Measurements from ENCODE around the gene MLLT1. TPM values are rescaled to one million over a fixed set of nuclear protein-coding genes. Genes with fewer than 3 reads are reported as not detected.

MLLT1 gene
- total RNA-seq, 1 donor = 12.5 TPM

DNA sequence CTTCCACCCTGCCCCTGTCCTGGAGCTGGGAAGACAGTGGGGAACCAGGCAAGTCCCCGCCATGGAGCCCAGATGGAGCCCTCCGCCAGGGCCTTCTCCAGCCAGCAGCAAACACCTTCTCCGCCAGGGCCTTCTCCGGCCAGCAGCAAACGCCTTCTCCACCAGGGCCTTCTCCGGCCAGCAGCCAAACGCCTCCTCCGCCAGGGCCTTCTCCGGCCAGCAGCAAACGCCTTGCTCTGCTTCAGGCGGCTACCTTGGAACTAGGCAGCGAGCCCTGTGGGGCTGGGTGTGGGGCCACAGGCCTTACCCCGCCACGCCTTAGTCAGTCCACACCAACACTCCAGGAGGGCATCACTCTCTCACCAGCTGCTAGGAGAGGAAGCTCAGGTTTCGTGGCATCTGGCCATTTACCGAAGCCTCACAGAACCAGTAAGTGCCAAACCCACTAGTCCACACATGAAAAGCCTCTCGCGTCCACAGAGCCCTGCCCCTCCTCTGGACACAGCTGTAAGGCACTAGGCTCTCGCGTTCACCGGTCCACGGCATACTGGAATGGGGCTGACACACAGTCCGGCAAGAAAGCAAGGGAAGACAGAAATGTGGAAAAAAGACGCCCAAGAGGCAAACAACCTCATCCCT is 41.0 kb downstream of the MLLT1 start:
- DNase-seq (ENCODE audit: low read depth) = no peak
- no peak overlapping the region for H3K4me3 ChIP-seq (ENCODE audit: low read depth, low read length)
- TF ChIP-seq, protein P1, sequence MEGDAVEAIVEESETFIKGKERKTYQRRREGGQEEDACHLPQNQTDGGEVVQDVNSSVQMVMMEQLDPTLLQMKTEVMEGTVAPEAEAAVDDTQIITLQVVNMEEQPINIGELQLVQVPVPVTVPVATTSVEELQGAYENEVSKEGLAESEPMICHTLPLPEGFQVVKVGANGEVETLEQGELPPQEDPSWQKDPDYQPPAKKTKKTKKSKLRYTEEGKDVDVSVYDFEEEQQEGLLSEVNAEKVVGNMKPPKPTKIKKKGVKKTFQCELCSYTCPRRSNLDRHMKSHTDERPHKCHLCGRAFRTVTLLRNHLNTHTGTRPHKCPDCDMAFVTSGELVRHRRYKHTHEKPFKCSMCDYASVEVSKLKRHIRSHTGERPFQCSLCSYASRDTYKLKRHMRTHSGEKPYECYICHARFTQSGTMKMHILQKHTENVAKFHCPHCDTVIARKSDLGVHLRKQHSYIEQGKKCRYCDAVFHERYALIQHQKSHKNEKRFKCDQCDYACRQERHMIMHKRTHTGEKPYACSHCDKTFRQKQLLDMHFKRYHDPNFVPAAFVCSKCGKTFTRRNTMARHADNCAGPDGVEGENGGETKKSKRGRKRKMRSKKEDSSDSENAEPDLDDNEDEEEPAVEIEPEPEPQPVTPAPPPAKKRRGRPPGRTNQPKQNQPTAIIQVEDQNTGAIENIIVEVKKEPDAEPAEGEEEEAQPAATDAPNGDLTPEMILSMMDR (IDR thresholded peaks at IDR 0.05; ENCODE audit: insufficient read depth, low read depth, low read length) = no peak

GRCh38 chr19:6238256-6238642 is 41.5 kb downstream of the MLLT1 start:
- TF ChIP-seq, protein P1 (IDR thresholded peaks at IDR 0.05; ENCODE audit: insufficient read depth, low read depth, low read length) = no peak
- no peak for DNase-seq (ENCODE audit: low read depth)
- no peak overlapping the region for H3K4me3 ChIP-seq (ENCODE audit: low read depth, low read length)

DNA sequence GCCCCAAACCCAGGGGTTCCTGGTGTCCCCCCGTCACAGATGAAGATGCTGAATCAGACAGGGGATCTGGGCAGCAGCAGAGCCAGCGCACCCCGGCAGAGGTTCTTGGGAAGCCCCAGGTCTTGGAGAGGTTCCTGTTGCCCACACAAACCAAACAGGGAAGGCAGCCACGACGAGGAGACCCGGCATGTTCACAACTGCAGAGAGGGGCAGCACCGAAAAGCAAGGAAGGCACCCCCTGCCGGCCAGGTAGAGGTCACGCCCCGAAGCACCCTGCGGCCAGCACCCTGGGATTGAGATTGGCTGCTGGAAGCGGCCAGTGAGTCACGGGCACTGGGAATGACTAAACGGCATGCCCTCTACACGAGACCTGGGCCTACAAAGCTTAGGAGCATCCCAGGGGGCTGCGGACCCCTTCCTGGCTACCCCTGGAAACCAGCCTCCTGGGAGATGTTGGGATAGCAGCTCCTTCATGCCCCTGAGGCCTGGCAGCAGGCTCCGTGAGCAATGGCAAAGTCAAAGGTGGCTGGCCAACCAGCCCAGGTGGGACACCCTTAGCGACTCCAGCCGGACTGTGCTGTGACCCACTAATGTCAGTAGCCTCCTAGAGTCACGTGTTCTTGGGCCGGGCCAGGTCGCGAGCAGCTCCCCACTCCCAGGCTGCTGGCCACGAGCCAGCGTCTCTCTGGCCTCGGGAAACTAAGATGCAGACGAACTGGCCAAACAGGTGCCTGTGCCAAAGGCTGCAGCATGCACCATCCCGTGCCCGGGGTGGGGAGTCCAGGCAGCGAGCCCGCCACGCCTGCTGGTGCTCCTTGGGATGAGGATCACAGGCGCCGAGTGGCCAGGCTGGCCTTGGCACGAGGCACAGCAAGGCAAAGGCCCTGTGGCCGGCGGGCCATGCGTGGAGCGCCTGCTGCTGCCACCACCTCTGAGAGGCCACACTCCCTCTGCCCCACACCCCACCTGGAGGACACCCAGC is 43.2 kb downstream of the MLLT1 start:
- H3K4me3 ChIP-seq (ENCODE audit: low read depth, low read length) = no peak overlapping the region
- no peak for DNase-seq (ENCODE audit: low read depth)
- TF ChIP-seq, protein P1 (IDR thresholded peaks at IDR 0.05; ENCODE audit: insufficient read depth, low read depth, low read length) = no peak

- TF ChIP-seq, protein P1 (IDR thresholded peaks at IDR 0.05; ENCODE audit: insufficient read depth, low read depth, low read length) = no peak
- DNase-seq (ENCODE audit: low read depth) = no peak
- H3K4me3 ChIP-seq (ENCODE audit: low read depth, low read length) = no peak overlapping the region
Observed at GRCh38 chr19:6235031-6235951, 44.5 kb downstream of the MLLT1 start.

DNA sequence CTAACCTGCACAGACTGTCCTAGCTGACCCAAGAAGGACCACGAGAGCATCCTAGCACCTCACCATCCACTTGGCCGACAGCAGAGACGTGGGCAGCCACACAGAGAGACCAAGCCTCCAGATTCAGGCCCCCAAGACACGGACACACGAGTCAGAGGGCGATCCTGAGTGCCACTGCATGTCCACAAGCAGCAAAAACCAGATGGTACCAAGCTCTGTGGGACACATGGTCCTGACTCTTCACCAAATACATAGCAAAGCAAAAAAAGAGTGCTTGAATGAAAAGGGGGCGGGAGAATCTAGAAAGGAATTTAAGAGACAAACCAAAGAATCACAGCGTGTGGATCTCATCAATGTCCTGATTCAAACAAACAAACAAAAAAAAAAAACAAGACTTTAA is 45.2 kb downstream of the MLLT1 start:
- TF ChIP-seq, protein P1 (IDR thresholded peaks at IDR 0.05; ENCODE audit: insufficient read depth, low read depth, low read length) = no peak

DNA sequence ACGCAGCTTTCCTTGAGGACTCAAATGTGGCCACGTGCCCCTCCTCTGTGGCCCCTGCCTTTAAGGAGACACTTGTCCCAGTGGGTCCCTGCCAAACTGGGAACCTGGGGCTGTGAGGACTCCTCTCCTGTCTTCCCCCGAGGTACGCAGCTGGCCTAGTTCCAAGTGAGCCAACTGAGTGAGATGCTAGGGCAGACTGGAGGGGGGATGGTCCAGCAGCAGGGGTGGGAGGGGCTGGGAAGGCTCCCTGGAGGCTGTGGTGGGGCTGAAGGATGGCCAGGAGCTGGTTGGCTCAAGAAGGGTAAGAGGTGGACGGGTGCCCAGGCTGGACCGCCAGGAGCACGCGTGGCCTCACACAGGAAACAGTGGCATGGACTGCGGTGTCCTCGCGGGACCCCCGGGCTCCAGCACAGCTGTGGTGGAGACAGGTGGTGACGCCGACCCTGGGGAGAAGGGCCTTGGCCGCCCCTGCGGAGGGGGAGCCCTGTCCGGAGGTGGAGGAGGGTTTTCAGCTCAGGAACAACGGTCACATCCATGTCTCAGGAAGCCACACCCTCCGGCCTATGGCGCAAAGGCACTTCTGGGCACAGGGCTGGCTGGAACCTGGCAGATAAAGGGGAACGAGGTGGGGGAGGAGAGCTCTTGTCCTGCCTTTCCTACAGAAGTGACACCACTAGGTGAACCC is 45.8 kb downstream of the MLLT1 start:
- DNase-seq (ENCODE audit: low read depth) = no peak
- no peak overlapping the region for H3K4me3 ChIP-seq (ENCODE audit: low read depth, low read length)
- TF ChIP-seq, protein P1 (IDR thresholded peaks at IDR 0.05; ENCODE audit: insufficient read depth, low read depth, low read length) = no peak

More for the DNA sequence above, 45.2 kb downstream of the MLLT1 start:
- no peak for DNase-seq (ENCODE audit: low read depth)
- H3K4me3 ChIP-seq (ENCODE audit: low read depth, low read length) = no peak overlapping the region
